Vagina (tissue), 2 donors: Measurements from ENCODE around the gene RAD9A. TPM values are rescaled to one million over a fixed set of nuclear protein-coding genes. Genes with fewer than 3 reads are reported as not detected.

Experiments used
- DNase-seq, 2 donors: peaks; one replicate each; pipeline ENCODE4 v3.0.0-alpha.2; 2017; ENCODE audit errors: extremely low spot score in 2 of 2
- H3K27ac ChIP-seq: fragments of 200-600 bp; sonication (generic); one replicate; pipeline ENCODE4 v1.5.1; 2019
- H3K27me3 ChIP-seq: fragments of 200-600 bp; sonication (generic); one replicate; pipeline ENCODE4 v1.5.1; 2019
- H3K36me3 ChIP-seq, 2 donors: fragments of 200-600 bp; sonication (generic); one replicate each; pipeline ENCODE4 v1.5.1; 2017 to 2019
- H3K4me1 ChIP-seq: fragments of 200-600 bp; sonication (generic); one replicate; pipeline ENCODE4 v1.5.1; 2019
- H3K4me3 ChIP-seq, 2 donors: fragments of 200-600 bp; sonication (generic); 1 replicate in 1 of 2; 2 replicates in 1 of 2; pipeline ENCODE4 v1.5.1; 2016 to 2019
- H3K9me3 ChIP-seq: fragments of 200-600 bp; sonication (generic); one replicate; pipeline ENCODE4 v1.5.1; 2019
- POLR2A ChIP-seq, 2 donors: fragments of 450-650 bp; IDR thresholded peaks; one replicate each; pipeline ENCODE4 v1.6.1; 2017; ENCODE audit warnings: antibody characterized with exemption in 2 of 2, mild to moderate bottlenecking in 2 of 2, moderate library complexity in 2 of 2
- POLR2AphosphoS5 ChIP-seq, 2 donors: sonication (generic); formaldehyde crosslinking; IDR thresholded peaks; one replicate each; pipeline ENCODE4 v1.9.0; 2017; ENCODE audit warnings: antibody characterized with exemption in 2 of 2, mild to moderate bottlenecking in 2 of 2, low read depth in 1 of 2; ENCODE audit not compliant: insufficient read depth in 1 of 2
- intact Hi-C: fragments of 100-400 bp; cut with DNase I; formaldehyde crosslinking; loops from one replicate; pipeline ENCODE4 v1.15.1; 2023
- total RNA-seq: library from RNA; depleted of rRNA; stranded (reverse); fragments of >200 nt; gene quantifications from one replicate; pipeline ENCODE4 v1.2.3, GENCODE V29; 2016
- TF ChIP-seq, protein P1 (sequence below), 3 experiments: fragments of 450-650 bp in 2 of 3; fragments of 200-600 bp in 1 of 3; sonication (generic) in 1 of 3; IDR thresholded peaks; one replicate each; pipeline ENCODE4 v1.5.1; 2017 to 2019; ENCODE audit warnings: antibody characterized with exemption in 3 of 3, mild to moderate bottlenecking in 2 of 3, moderate library complexity in 2 of 3

The RAD9A gene
- total RNA-seq, 1 donor from 2014 or later, result 20.6 TPM

GRCh38 chr11:67366546-67366945, 25.2 kb upstream of the RAD9A start:
- Histone ChIP-seq H3K4me3 (peak overlapping the region; percentile 5 to 20), H3K9me3 (no peaks in the 10 kb centered on the region), H3K4me1 (peaks cover 73% of the 10 kb centered on the region), H3K36me3 (no peaks in the 10 kb centered on the region), H3K27ac (peak overlapping the region; percentile 82), H3K27me3 (no peaks in the 10 kb centered on the region)
- TF ChIP-seq, protein P1, sequence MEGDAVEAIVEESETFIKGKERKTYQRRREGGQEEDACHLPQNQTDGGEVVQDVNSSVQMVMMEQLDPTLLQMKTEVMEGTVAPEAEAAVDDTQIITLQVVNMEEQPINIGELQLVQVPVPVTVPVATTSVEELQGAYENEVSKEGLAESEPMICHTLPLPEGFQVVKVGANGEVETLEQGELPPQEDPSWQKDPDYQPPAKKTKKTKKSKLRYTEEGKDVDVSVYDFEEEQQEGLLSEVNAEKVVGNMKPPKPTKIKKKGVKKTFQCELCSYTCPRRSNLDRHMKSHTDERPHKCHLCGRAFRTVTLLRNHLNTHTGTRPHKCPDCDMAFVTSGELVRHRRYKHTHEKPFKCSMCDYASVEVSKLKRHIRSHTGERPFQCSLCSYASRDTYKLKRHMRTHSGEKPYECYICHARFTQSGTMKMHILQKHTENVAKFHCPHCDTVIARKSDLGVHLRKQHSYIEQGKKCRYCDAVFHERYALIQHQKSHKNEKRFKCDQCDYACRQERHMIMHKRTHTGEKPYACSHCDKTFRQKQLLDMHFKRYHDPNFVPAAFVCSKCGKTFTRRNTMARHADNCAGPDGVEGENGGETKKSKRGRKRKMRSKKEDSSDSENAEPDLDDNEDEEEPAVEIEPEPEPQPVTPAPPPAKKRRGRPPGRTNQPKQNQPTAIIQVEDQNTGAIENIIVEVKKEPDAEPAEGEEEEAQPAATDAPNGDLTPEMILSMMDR (IDR thresholded peaks at IDR 0.05), result no peak
- TF ChIP-seq POLR2AphosphoS5 (IDR thresholded peaks at IDR 0.05; ENCODE audit: insufficient read depth in 1 of 2, low read depth in 1 of 2) (no peak), POLR2A (IDR thresholded peaks at IDR 0.05) (no peak)
- DNase-seq, result no peak
- intact Hi-C loops, result no loop called here

GRCh38 chr11:67366961-67367760, 24.6 kb upstream of the RAD9A start:
- no peaks in the 10 kb centered on the region for H3K36me3 ChIP-seq
- peak overlapping the region; percentile 82 for H3K27ac ChIP-seq
- TF ChIP-seq POLR2A (IDR thresholded peaks at IDR 0.05) (no peak), POLR2AphosphoS5 (IDR thresholded peaks at IDR 0.05; ENCODE audit: insufficient read depth in 1 of 2, low read depth in 1 of 2) (peak in 1 of 2 donors; percentile 60)
- TF ChIP-seq, protein P1 (IDR thresholded peaks at IDR 0.05), result no peak
- H3K4me3 ChIP-seq, result peak overlapping the region; percentile 5 to 20
- DNase-seq, result no peak
- H3K27me3 ChIP-seq, result no peaks in the 10 kb centered on the region
- intact Hi-C loops, result no loop called here
- peaks cover 79% of the 10 kb centered on the region for H3K4me1 ChIP-seq
- H3K9me3 ChIP-seq, result no peaks in the 10 kb centered on the region

- DNase-seq, result no peak
- Histone ChIP-seq H3K9me3 (no peaks in the 10 kb centered on the region), H3K36me3 (no peaks in the 10 kb centered on the region), H3K27me3 (no peaks in the 10 kb centered on the region), H3K27ac (peak overlapping the region; percentile 82), H3K4me3 (no peak overlapping the region), H3K4me1 (peaks cover 81% of the 10 kb centered on the region)
- intact Hi-C loops, result no loop called here
- TF ChIP-seq, protein P1 (IDR thresholded peaks at IDR 0.05), result no peak
- TF ChIP-seq POLR2AphosphoS5 (IDR thresholded peaks at IDR 0.05; ENCODE audit: insufficient read depth in 1 of 2, low read depth in 1 of 2) (no peak), POLR2A (IDR thresholded peaks at IDR 0.05) (no peak)
Measured at GRCh38 chr11:67367761-67368227, 24.0 kb upstream of the RAD9A start.

GRCh38 chr11:67368621-67369020, 23.2 kb upstream of the RAD9A start:
- intact Hi-C loops, result no loop called here
- Histone ChIP-seq H3K27me3 (no peaks in the 10 kb centered on the region), H3K4me3 (no peak overlapping the region), H3K4me1 (peaks cover 83% of the 10 kb centered on the region), H3K27ac (peak overlapping the region; percentile 82), H3K36me3 (no peaks in the 10 kb centered on the region), H3K9me3 (no peaks in the 10 kb centered on the region)
- TF ChIP-seq POLR2A (IDR thresholded peaks at IDR 0.05) (no peak), POLR2AphosphoS5 (IDR thresholded peaks at IDR 0.05; ENCODE audit: insufficient read depth in 1 of 2, low read depth in 1 of 2) (no peak)
- TF ChIP-seq, protein P1 (IDR thresholded peaks at IDR 0.05), result no peak
- DNase-seq, result no peak

GRCh38 chr11:67369275-67369674, 22.5 kb upstream of the RAD9A start:
- Histone ChIP-seq H3K9me3 (no peaks in the 10 kb centered on the region), H3K27me3 (no peaks in the 10 kb centered on the region), H3K4me1 (peaks cover 90% of the 10 kb centered on the region), H3K36me3 (no peaks in the 10 kb centered on the region), H3K27ac (peak overlapping the region; percentile 98), H3K4me3 (no peak overlapping the region)
- intact Hi-C loops, result no loop called here
- TF ChIP-seq POLR2AphosphoS5 (IDR thresholded peaks at IDR 0.05; ENCODE audit: insufficient read depth in 1 of 2, low read depth in 1 of 2) (no peak), POLR2A (IDR thresholded peaks at IDR 0.05) (no peak)
- TF ChIP-seq, protein P1 (IDR thresholded peaks at IDR 0.05), result no peak
- no peak for DNase-seq
